Activated naive CD8-positive, alpha-beta T cell treated with anti-CD3 and anti-CD28 coated beads, Interleukin-2, amount 50 U/mL, for 24 hours (primary cell): ENCODE measurements around the gene OLIG1.

ENCODE experiments used
- ATAC-seq: fragments of 150-1000 bp; cut with Tn5 transposase; one replicate; pipeline ENCODE4 v1.10.0; 2021
- DNase-seq: peaks from one replicate; pipeline ENCODE4 v3.0.0; 2021
- H3K27ac Mint-ChIP-seq: one replicate; pipeline ENCODE4 v1.8.0; 2021; ENCODE audit warnings: mild to moderate bottlenecking, mixed read lengths
- H3K27me3 Mint-ChIP-seq: one replicate; pipeline ENCODE4 v1.8.0; 2021; ENCODE audit warnings: mixed read lengths
- H3K36me3 Mint-ChIP-seq: one replicate; pipeline ENCODE4 v1.8.0; 2021; ENCODE audit warnings: low read depth, mixed read lengths
- H3K4me1 Mint-ChIP-seq: one replicate; pipeline ENCODE4 v1.8.0; 2021; ENCODE audit warnings: mixed read lengths
- H3K4me3 Mint-ChIP-seq: one replicate; pipeline ENCODE4 v1.8.0; 2021; ENCODE audit warnings: mild to moderate bottlenecking, moderate library complexity, mixed read lengths
- H3K9me3 Mint-ChIP-seq: one replicate; pipeline ENCODE4 v1.8.0; 2021; ENCODE audit warnings: mixed read lengths

The OLIG1 gene

DNA sequence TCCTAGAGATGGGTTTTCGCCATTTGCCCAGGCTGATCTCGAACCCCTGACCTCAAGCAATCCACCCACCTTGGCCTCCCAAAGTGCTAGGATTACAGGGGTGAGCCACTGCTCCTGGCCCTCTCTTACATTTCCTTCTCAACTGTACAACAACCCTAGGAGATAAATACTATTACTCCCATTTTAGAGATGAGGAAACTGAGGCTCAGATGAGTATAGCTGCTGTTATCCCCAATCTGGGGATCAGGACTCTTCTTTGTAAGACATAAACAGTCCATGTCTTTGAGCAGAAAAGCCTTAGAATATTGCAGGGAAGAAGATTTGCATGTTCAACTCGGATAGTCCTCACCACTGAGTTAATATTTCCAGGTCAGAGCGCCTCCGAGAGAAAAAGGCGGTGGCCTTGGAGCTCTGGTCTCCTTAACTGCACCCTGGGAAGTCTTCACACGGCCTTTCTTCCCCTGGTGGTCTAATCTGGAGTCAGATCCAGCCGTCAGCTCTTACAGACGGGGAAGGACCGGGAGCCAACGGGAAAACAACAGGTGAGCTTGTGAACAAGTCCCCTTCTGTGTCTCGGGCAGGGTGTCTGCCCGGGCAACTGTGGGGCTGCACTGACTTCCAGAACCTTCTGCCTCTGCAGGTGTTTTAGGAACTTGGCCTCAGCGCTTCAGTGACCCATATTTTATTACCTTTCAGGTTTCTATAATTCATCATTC, 5.9 kb upstream of the OLIG1 start:
- H3K4me3 Mint-ChIP-seq, result no peak overlapping the region
- DNase-seq, result no peak
- peaks cover 48% of the 10 kb centered on the region for H3K27me3 Mint-ChIP-seq
- no peaks in the 10 kb centered on the region for H3K9me3 Mint-ChIP-seq
- H3K36me3 Mint-ChIP-seq, result no peaks in the 10 kb centered on the region
- H3K4me1 Mint-ChIP-seq, result no peaks in the 10 kb centered on the region
- ATAC-seq, result no peak
- no peak overlapping the region for H3K27ac Mint-ChIP-seq

DNA sequence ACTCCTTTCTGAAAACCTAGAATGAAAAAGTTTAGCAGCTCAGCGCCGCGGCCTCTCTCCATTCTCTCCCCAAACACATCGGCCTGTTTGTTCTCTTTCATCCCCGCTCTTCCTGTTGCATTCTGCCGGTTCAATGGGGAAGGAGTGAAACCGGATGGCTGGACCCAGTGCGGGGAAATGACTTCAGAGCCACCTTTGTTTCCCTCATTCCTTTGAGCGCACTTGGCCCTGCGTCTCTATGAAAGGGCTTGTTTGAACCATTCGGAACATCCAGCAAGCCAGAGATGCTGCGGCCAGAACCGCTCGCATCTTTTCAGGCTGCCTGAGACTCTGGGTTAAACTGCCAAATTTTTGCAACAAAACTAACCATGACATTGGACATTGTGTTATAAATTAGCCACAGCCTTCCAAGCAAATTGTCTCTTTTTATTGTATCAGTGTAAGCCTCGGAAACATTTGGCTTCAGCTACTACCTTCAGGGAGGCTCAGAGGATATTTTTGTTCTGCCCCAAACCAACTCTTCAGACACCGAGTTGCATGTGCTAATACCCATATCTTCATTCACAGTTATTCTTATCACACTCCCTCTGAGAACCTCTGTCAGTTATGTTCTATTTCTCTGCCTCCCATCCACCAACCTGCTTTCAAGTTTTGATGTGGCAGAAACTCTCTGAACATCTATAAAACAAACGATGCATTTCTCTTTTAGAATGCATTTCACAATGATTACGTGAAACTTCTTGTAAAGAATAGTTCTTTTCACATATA, 5.1 kb upstream of the OLIG1 start:
- no peak for DNase-seq
- no peaks in the 10 kb centered on the region for H3K36me3 Mint-ChIP-seq
- ATAC-seq, result no peak
- H3K4me3 Mint-ChIP-seq, result no peak overlapping the region
- peaks cover 54% of the 10 kb centered on the region for H3K27me3 Mint-ChIP-seq
- no peaks in the 10 kb centered on the region for H3K9me3 Mint-ChIP-seq
- peaks cover 5% of the 10 kb centered on the region for H3K4me1 Mint-ChIP-seq
- H3K27ac Mint-ChIP-seq, result no peak overlapping the region

DNA sequence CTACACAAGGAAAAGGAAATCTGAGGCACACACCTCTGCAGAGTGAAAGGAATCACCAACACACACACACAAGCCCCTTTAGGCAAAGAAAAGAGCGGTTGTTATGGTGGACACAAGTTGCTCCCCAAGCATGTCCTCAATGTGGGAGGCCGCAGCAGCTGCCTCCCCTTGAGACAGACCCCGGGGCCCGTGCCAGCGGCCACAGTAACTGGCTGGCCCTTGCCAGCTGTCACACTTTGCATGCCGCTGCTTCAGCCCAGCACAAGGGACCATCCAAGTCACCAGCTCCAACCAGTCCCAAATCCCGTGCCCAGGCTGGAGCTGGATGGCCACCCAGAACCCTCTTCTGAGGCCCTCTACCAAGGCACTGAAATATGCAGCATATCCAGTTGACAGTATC, 2.9 kb upstream of the OLIG1 start:
- Mint-ChIP-seq H3K36me3 (no peaks in the 10 kb centered on the region), H3K4me1 (peaks cover 16% of the 10 kb centered on the region), H3K27me3 (peaks cover 60% of the 10 kb centered on the region), H3K27ac (no peak overlapping the region), H3K9me3 (no peaks in the 10 kb centered on the region), H3K4me3 (no peak overlapping the region)
- ATAC-seq, result no peak
- DNase-seq, result no peak

DNA sequence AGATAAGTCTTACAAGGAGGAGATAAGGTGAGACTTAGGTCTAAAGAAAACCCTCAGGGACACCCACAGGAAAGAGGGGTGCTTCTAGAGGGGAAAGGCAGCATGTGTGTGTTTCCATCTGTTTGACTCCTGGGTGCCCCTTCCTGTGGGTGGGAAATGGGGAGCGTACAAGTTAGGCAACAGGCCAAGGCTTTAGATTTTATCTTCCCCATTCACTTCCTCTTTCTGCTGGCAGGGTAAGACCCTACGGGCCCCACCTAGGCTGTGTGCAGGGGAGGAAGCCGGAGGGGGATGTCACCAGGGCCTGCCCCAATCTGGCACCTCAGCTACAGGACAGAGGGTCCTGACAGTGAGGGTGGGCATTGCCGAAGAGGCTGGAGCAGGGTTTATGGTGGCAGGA, 2.5 kb upstream of the OLIG1 start:
- ATAC-seq, result no peak

DNA sequence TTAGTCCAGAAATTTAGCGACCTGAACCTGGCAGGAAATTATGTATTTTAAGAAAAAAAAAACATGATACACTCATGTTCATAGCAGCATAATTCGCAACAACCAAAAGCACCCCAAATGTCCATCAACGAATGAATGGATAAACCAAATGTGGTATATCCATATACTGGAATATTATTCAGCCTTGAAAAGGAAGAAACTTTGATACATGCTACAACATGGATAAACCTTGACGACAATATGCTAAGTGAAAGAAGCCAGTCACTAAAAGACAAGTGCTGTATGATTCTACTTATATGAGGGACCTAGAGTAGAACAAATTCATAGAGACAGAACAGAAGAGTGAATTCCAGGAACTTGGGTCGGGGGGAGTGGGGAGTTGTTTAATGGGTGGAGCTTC, 698 bp upstream of the OLIG1 start:
- peaks cover 75% of the 10 kb centered on the region for H3K27me3 Mint-ChIP-seq
- DNase-seq, result no peak
- peak overlapping the region; percentile 11 for H3K4me3 Mint-ChIP-seq
- ATAC-seq, result no peak
- no peaks in the 10 kb centered on the region for H3K36me3 Mint-ChIP-seq
- no peak overlapping the region for H3K27ac Mint-ChIP-seq
- H3K4me1 Mint-ChIP-seq, result peaks cover 16% of the 10 kb centered on the region
- no peaks in the 10 kb centered on the region for H3K9me3 Mint-ChIP-seq

More for the DNA sequence above, 2.5 kb upstream of the OLIG1 start:
- peaks cover 63% of the 10 kb centered on the region for H3K27me3 Mint-ChIP-seq
- peaks cover 16% of the 10 kb centered on the region for H3K4me1 Mint-ChIP-seq
- H3K4me3 Mint-ChIP-seq, result no peak overlapping the region
- no peaks in the 10 kb centered on the region for H3K9me3 Mint-ChIP-seq
- H3K36me3 Mint-ChIP-seq, result no peaks in the 10 kb centered on the region
- no peak overlapping the region for H3K27ac Mint-ChIP-seq
- no peak for DNase-seq

DNA sequence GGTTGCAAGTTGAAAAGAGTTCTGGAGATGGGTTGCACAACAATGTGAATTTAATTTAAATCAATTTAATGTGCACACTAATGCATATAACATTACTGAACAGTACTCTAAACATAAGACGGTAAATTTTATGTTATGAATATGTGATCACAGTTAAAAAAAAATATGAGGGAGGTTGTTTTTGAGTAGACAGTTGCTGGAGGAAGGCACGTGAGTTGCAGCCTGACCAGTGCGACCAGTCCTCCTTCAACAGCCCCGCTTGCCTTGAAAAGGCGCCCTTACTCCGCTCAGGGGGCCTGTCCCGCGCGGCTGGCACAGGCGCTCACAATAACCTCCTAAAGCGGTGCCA, 322 bp upstream of the OLIG1 start:
- Mint-ChIP-seq H3K4me1 (peaks cover 16% of the 10 kb centered on the region), H3K27ac (no peak overlapping the region), H3K4me3 (peak overlapping the region; percentile 11), H3K27me3 (peaks cover 75% of the 10 kb centered on the region), H3K9me3 (no peaks in the 10 kb centered on the region), H3K36me3 (no peaks in the 10 kb centered on the region)
- ATAC-seq, result no peak
- DNase-seq, result no peak

DNA sequence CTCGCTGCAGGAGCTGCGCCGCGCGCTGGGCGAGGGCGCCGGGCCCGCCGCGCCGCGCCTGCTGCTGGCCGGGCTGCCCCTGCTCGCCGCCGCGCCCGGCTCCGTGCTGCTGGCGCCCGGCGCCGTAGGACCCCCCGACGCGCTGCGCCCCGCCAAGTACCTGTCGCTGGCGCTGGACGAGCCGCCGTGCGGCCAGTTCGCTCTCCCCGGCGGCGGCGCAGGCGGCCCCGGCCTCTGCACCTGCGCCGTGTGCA, 730 bp downstream of the OLIG1 start:
- DNase-seq (no peak), ATAC-seq (no peak)
- no peak overlapping the region for H3K27ac Mint-ChIP-seq
- no peak overlapping the region for H3K4me3 Mint-ChIP-seq
- peaks cover 16% of the 10 kb centered on the region for H3K4me1 Mint-ChIP-seq
- no peaks in the 10 kb centered on the region for H3K36me3 Mint-ChIP-seq
- H3K9me3 Mint-ChIP-seq, result no peaks in the 10 kb centered on the region
- H3K27me3 Mint-ChIP-seq, result peaks cover 75% of the 10 kb centered on the region

DNA sequence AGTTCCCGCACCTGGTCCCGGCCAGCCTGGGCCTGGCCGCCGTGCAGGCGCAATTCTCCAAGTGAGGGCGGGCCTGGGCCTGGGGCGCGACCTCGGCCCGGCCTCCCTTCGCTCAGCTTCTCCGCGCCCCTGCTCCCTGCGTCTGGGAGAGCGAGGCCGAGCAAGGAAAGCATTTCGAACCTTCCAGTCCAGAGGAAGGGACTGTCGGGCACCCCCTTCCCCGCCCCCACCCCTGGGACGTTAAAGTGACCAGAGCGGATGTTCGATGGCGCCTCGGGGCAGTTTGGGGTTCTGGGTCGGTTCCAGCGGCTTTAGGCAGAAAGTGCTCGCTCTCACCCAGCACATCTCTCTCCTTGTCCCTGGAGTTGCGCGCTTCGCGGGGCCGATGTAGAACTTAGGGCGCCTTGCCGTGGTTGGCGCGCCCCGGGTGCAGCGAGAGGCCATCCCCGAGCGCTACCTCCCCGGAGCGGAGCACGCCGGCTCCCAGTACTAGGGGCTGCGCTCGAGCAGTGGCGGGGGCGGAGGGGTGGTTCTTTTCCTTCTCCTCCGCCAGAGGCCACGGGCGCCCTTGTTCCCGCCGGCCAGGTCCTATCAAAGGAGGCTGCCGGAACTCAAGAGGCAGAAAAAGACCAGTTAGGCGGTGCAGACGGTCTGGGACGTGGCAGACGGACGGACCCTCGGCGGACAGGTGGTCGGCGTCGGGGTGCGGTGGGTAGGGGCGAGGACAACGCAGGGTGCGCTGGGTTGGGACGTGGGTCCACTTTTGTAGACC, 1.2 kb downstream of the OLIG1 start:
- Mint-ChIP-seq H3K27me3 (peaks cover 76% of the 10 kb centered on the region), H3K36me3 (no peaks in the 10 kb centered on the region), H3K27ac (no peak overlapping the region), H3K4me3 (peak overlapping the region; percentile 61), H3K9me3 (no peaks in the 10 kb centered on the region), H3K4me1 (peaks cover 16% of the 10 kb centered on the region)
- ATAC-seq (peak; percentile 25), DNase-seq (peak; percentile 23)

DNA sequence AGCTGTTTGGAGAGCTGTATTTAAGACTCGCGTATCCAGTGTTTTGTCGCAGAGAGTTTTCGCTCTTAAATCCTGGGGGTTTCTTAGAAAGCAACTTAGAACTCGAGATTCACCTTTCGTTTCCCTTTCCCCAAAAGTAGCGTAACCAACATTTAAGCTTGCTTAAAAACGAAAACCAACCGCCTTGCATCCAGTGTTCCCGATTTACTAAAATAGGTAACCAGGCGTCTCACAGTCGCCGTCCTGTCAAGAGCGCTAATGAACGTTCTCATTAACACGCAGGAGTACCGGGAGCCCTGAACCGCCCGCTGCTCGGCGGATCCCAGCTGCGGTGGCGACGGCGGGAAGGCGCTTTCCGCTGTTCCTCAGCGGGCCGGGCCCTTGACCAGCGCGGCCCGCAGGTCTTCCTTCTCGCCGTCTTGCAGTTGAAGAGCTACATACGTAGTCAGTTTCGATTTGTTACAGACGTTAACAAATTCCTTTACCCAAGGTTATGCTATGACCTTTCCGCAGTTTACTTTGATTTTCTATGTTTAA, 1.9 kb downstream of the OLIG1 start:
- no peaks in the 10 kb centered on the region for H3K36me3 Mint-ChIP-seq
- no peak for DNase-seq
- peak overlapping the region; percentile 61 for H3K4me3 Mint-ChIP-seq
- no peaks in the 10 kb centered on the region for H3K9me3 Mint-ChIP-seq
- H3K4me1 Mint-ChIP-seq, result peaks cover 16% of the 10 kb centered on the region
- no peak for ATAC-seq
- no peak overlapping the region for H3K27ac Mint-ChIP-seq
- peaks cover 74% of the 10 kb centered on the region for H3K27me3 Mint-ChIP-seq

DNA sequence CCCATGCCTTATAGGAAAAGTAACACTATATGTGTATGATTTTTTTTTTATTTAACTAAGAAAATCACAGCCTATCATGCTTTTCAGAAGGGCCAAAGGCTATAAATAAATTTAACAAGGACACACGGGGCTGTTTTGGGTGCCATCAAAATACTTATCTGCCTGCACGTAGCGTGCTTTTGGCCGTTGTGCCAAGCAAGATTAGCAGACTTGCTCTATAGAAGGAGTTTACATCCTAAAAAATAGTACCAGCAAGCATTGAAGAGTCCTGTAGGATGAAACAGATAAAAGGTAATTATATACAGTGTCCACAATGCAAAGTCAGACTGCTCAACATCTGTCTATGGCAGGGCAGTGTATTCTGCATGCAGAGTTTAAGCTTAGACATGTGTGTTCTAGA, 3.7 kb downstream of the OLIG1 start:
- Mint-ChIP-seq H3K36me3 (no peaks in the 10 kb centered on the region), H3K27ac (no peak overlapping the region), H3K9me3 (no peaks in the 10 kb centered on the region), H3K4me1 (peaks cover 24% of the 10 kb centered on the region), H3K27me3 (peaks cover 77% of the 10 kb centered on the region), H3K4me3 (no peak overlapping the region)
- no peak for DNase-seq
- no peak for ATAC-seq

DNA sequence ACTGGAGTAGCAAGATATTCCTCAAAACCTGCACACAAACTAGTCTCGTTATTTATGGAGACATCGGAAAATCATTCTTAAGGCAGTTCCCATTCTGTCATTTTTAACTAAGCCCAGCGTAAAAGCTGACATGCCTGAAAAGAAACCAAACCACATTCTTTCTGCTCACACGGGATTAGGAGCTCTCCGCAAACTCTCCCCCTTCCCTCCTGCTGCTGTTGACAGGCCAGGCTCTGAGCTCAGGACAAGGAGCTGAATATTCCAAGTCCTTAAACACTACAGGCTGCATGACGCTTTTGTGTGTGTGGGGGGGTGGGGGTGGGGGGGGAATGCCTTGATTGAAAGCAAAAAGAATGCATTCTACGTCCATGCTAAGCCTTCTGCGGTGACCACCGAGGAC, 5.2 kb downstream of the OLIG1 start:
- H3K9me3 Mint-ChIP-seq, result no peaks in the 10 kb centered on the region
- no peak overlapping the region for H3K27ac Mint-ChIP-seq
- H3K4me3 Mint-ChIP-seq, result no peak overlapping the region
- peaks cover 26% of the 10 kb centered on the region for H3K4me1 Mint-ChIP-seq
- peaks cover 67% of the 10 kb centered on the region for H3K27me3 Mint-ChIP-seq
- H3K36me3 Mint-ChIP-seq, result no peaks in the 10 kb centered on the region
- ATAC-seq (no peak), DNase-seq (no peak)

DNA sequence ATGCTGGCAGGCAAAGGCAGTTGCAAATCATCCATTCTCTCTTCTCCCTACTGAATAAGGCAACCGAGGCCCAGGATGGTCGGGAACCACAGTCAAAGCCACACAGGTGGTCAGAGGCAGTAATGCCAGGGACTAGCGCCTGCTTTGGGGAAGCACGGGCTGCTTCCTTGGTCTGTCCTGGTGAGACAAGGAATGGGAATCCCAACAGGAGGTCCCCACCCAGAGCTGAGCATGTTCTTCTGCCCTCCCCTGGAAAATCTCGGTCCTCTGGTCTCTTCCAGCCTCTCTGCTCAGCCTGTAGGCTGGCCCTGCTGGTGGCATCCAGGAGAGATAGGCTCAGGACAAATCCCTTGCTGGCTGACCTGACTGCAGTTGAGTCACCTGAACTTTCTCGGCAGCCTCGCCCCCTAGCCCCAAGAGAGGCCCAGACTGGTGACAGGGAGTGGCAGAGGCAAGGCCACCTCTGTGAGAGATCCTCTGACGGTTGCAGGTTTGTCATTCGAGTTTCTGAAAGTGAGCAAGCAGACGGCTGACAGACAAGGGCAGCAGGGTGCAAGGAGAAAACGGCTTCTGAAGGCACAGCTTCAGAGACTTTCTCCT, 5.8 kb downstream of the OLIG1 start:
- DNase-seq (no peak), ATAC-seq (no peak)
- peaks cover 26% of the 10 kb centered on the region for H3K4me1 Mint-ChIP-seq
- no peak overlapping the region for H3K4me3 Mint-ChIP-seq
- no peaks in the 10 kb centered on the region for H3K36me3 Mint-ChIP-seq
- H3K27ac Mint-ChIP-seq, result no peak overlapping the region
- H3K9me3 Mint-ChIP-seq, result no peaks in the 10 kb centered on the region
- H3K27me3 Mint-ChIP-seq, result peaks cover 67% of the 10 kb centered on the region

DNA sequence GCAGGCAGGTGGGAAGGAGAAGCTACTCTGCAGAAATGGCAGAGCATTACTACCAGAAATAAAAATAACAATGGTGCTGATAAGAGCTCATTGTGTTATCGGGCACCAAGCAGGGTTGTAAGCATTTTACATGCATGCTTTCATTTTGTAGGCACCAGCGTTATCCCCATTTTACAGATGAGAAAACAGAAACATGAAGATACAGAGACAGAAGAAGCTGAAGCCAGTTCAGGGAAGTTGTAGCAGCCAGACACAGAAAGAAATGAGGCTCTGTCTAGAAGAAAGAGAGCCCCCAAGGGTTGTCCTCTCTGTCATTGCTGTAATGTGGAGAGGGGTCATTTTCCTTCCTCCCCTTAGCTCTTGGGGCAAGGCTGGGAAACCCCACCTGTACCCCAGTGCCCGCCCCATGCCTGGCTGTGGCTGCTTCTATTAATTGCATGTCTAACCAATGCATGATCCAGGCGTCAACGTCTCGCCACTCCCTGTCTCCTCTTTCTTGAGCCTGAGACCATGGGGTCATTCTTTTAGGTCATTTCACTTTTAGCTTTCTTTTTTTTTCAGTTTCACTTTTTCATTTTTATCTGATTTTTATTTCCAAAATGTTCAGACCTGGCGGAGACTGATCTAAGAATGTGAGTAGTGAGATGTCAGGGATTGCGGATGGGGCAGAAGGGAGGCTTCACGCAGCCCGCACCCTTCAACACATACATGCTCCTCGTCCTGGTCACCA, 6.8 kb downstream of the OLIG1 start:
- Mint-ChIP-seq H3K36me3 (no peaks in the 10 kb centered on the region), H3K27me3 (peaks cover 59% of the 10 kb centered on the region), H3K9me3 (no peaks in the 10 kb centered on the region), H3K4me3 (no peak overlapping the region), H3K4me1 (peaks cover 17% of the 10 kb centered on the region), H3K27ac (no peak overlapping the region)
- no peak for ATAC-seq
- no peak for DNase-seq

DNA sequence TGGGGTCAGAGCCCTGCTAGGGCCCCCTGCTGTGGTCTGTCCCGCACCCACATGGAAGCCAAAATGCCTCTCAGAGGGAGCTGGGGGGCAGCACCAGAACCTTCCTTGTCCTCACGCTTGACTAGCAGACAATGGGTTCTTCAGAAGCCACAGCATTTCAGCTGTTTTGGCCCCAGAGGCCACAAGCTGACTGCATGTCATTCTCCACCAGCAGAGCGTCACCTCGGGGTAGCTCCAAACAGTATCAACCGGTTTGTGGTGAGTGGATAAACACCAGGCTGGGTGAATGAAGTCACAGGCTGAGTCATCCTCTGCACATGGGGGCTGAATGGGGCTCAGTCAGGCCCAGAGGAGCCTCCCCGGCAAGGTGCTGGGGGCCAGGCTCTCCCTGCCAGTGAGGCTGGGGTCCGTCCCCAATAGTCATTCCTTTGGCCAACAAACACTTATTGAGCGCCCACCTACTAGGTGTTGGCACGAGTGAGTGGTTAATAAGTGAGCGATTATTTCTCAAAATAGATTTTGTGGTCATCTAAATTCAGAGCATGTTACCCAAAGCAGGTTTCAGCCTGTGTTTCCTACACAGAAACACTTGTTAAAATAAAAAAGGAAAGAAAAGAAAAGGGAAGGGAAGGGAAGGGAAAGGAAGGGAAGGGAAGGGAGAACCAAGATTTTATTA, 9.1 kb downstream of the OLIG1 start:
- no peaks in the 10 kb centered on the region for H3K9me3 Mint-ChIP-seq
- no peaks in the 10 kb centered on the region for H3K36me3 Mint-ChIP-seq
- peaks cover 38% of the 10 kb centered on the region for H3K27me3 Mint-ChIP-seq
- peak overlapping the region; percentile 23 for H3K27ac Mint-ChIP-seq
- peak; percentile 97 for ATAC-seq
- H3K4me1 Mint-ChIP-seq, result peaks cover 15% of the 10 kb centered on the region
- H3K4me3 Mint-ChIP-seq, result no peak overlapping the region
- DNase-seq, result peak; percentile 42
